GM10266 (cell line): ENCODE measurements around the gene CACNG7.
"Not testable (repeated sequence)": the region's sequence is repeated elsewhere in the genome, so short reads cannot be mapped to it uniquely, and the experiment has no call there.

Source experiments
- DNase-seq: peaks from one replicate; pipeline ENCODE4 v3.0.0; 2012; ENCODE audit errors: extremely low spot score
- CTCF ChIP-seq: IDR thresholded peaks from 2 replicates; pipeline ENCODE4 v1.5.1; 2012; ENCODE audit warnings: mild to moderate bottlenecking, low read depth; ENCODE audit not compliant: control insufficient read depth, insufficient read depth; ENCODE audit errors: missing control alignments

CACNG7 gene

GRCh38 chr19:53868091-53868891 is 40.8 kb upstream of the CACNG7 start:
- TF ChIP-seq CTCF, result no peak
- peak; percentile 60 for DNase-seq

GRCh38 chr19:53868892-53869804 is 39.9 kb upstream of the CACNG7 start:
- no peak for TF ChIP-seq CTCF
- peak; percentile 89 for DNase-seq

GRCh38 chr19:53869805-53870484 is 39.1 kb upstream of the CACNG7 start:
- DNase-seq, result not testable (repeated sequence)

- TF ChIP-seq CTCF, result no peak
- DNase-seq, result no peak
Measured at GRCh38 chr19:53870485-53870844, 38.6 kb upstream of the CACNG7 start.

- no peak for DNase-seq
- no peak for TF ChIP-seq CTCF
Measured at GRCh38 chr19:53871454-53871853, 37.6 kb upstream of the CACNG7 start.

- no peak for DNase-seq
- TF ChIP-seq CTCF, result no peak
Measured at GRCh38 chr19:53872762-53873161, 36.3 kb upstream of the CACNG7 start.

- no peak for TF ChIP-seq CTCF
- no peak for DNase-seq
Measured at GRCh38 chr19:53873773-53874605, 35.1 kb upstream of the CACNG7 start.
